GM18861 (cell line): ENCODE data around the gene CDK6.

Source experiments
- ATAC-seq: cut with Tn5 transposase; IDR thresholded peaks from one replicate; pipeline ENCODE4 v1.9.1; 2021; ENCODE audit not compliant: unreplicated experiment

CDK6 gene

DNA sequence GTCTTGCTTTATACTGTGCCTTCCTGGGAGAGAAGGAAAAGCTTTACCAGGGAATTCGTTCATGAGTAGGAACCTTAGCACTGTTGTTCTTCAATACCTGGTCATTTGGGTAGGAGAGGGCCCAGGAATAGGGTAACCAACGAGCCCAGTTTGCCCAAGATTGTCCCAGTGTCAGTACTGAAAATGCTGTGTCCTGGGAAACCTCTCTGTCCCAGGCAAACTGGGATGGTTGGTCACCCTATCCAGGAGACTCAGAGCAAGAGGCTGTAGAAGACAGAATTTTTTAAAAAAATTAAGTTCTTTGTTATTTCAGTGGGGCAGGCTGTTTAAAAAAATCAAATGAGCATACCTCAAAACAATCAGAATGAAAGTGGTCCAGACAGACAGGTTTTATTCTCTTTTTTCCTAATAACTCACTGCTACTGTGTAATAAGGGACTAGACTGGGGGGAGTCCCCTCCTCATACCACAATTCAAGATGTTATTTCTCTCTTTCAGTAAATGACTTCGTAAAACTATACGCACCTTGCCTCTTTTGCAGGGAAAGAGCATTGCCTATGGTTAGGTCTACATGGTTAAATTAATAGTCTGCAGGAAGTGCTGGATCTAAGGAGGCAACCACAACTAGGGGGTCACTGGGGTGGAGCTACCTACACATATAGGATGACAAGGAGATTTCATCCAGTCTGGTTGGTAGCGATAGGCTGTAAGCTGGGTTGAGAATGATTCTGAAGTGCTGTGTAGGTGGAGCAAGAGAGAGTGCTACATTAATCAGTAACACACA lies 205.1 kb downstream of the CDK6 start:
- peak; percentile 57 for ATAC-seq

DNA sequence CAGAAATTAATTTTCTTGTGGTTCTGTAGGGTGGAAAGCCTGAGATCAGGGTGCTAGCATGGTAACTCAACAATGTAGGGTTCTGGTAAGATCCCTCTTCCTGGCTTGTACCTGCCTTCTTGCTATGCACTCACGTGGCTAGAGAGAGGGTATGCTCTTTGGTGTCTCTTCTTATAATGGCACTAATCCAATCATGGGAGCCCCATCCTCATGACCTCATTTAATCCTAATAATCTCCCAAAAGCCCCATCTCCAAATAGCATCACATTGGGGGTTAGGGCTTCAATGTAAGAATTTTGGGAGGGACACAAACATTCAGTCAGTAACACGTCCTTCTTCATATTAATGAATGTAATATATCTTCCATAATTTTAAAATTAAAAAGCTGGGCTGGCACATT lies 206.6 kb downstream of the CDK6 start:
- no peak for ATAC-seq

DNA sequence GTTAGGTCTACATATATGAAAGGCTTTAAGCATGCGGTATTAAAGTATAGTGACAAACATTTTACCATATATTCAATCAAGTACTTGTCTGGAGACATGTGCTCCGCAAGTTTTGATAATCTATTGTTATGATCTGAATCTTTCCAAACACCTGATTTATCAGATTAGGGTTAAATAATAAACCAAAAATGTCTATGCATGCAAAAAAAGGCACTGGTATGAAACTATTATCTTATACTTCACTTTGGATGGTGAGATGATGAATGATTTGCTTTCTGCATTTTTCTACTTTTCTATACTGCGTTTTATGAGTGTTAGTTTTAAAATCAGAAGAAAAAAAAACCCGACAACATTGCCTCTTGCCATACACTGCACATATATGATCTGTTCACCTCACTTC lies 208.4 kb downstream of the CDK6 start:
- ATAC-seq = no peak

DNA sequence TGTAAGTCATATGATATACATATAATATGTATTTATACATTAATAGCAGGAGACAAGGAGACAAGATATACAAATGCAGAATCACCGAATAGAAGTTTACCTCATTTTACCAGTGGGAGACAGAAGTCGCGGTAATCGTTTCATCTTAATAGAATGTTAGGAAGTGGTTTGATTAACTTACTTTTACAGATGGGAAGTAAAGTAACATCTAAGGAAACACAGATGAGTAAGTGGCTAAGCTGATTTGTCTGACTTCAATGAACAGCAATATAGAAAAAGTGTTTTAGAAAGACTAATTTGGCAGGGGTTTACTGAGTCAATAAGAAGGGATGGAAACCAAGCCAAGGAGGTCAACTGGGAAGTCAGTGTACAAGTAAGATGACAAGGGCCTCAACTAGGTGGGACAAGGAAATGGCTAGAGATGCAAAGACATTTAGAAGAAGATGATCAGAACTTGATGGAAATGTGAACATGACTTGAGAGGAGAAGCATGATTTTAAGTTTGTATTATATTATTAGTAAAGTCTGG lies 210.0 kb downstream of the CDK6 start:
- ATAC-seq = no peak

DNA sequence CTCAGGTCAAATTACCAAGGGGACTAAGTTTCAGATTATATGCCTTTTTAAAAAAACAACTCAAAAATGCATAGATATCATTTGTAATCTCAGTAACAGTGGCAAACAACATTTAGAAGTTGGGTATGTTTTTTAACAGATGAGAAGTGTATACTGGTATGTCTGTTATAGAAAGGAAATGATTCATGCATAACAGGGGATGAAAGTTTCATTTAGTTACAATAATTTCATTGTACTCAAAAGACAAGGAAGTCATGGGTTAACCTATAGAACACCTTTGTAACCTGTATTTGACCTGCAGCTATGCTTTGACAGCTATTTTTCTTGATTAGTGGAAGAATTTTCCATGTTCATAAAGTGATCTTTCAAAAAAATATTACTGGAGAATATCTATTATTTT lies 210.8 kb downstream of the CDK6 start:
- no peak for ATAC-seq

DNA sequence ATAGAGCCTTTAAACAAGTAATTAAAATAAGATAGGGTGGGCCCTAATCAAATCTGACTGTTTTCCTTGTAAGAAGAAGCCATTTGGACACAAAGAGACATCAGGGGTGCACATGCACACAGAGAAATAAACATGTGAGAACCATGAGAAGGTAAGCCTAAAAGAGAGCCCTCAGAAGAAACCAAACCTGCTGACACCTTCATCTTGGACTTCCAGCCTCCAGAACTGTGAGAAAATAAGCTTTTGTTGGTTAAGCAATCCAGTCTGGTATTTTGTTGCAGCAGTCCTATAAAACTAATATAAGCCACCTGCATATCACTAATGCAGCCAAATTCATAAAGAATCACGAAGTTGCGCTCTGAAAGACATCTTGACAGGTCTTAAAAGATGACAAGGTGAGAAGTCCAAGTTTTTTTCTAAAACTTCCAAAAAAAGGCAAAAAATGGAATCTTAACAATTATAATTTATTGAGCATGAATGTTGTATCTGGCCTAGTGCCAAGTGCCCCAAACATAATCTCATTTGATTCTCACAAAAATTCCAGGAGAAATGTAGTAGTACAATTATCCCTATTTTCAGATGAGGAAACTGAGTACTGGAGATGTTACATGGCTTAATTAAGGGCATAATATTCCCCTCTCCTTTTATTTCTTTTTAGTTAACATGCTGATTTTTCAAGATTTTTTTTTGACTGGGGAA lies 211.9 kb downstream of the CDK6 start:
- no peak for ATAC-seq

DNA sequence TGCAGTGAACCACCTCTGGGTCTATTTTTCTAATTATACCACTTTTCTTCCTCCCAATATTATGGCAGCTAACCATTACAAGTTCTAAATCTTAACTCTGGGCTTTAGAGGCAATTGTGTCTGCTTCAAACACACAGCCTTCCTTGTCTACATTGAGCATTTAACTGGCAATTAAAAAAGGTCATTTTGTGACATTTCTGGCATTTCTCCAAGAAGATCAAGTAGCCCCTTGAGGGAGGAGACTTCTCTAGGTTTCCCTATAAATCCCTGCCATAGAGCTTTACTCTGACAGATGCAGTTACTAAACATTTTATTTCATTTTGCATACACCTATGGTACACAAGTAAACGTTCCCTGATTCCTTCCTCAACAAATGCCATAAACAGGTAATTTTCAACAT lies 212.8 kb downstream of the CDK6 start:
- ATAC-seq = no peak

DNA sequence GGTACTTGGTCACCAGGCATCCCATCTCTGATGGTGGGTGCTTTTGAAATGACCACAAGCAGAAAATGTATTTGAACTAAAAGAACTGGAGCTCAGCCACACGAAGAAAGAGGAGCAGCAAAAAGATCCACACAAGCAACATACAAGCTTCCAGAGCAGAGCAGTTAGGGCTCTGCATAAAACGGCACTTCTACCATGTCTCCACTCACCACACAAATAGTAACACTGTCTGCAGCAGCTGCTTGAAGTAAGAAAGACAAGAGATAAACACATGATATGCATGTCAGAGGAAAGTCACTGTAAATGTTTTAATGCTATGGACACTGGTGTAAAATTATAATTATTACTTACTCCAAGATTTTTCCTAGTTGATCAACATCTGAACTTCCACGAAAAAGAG lies 213.7 kb downstream of the CDK6 start:
- no peak for ATAC-seq

DNA sequence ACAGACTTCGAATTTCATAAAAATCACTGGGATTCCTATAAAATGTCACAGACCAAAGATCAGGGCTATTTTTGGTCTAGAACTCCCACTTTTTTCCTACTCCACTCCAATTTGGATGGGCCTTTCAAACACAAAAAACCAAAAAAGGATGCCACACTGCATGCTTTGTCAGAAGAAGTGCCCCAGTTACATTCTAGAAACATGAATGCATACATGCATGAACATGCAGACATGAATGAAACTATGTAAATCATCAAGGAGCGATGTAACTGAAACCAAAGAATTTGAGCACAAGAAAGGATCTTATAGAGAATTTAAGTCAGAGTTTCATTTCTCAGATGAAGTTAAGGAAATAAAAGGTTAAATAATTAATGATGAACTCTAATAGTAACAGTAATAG lies 214.3 kb downstream of the CDK6 start:
- ATAC-seq = peak; percentile 47

DNA sequence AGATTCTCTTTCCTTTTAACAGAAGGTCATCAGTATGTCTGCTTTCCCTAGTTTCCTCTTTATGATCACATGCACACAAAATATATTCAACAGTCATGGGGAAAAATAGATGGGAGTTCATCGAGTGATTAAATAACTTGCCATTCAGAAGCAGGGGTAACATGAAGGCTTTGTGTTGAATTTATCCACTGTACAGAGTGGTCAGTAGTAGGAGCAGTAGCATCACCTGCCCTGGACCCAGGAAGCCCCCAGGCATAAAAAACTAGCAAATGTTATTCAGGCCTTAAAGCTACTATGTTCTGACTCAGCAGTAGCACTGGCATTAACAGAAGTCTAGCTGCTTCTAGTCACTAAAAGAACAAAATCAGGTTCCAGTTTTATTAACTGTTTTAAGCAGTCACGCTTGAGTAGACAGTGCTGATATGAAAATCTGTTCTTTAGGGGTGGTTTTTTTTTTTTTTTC lies 214.8 kb downstream of the CDK6 start:
- ATAC-seq = peak; percentile 48

DNA sequence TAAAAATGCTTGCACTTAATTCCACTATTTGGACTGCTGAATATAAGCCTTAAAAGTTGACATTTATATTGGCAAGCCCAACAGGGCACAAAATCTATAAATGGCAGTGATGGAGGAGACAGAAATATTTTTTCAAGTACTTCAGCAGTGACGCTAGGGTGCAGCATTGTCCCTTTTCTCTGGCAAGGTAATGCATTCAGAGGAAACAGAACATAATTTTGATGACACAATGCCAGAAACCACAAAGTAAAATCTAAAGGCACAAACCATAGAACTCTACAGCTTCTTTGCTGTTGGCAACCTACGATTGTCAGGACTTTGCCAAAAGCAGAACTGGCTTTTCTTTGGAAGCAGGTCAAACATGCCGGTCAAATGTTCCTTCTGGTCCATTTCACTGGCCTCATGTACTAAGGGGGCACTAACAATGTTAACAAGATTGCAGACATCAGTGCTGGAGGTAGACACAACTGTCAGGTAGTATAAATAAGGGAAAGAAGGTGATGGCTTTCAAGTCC lies 215.3 kb downstream of the CDK6 start:
- peak; percentile 59 for ATAC-seq

DNA sequence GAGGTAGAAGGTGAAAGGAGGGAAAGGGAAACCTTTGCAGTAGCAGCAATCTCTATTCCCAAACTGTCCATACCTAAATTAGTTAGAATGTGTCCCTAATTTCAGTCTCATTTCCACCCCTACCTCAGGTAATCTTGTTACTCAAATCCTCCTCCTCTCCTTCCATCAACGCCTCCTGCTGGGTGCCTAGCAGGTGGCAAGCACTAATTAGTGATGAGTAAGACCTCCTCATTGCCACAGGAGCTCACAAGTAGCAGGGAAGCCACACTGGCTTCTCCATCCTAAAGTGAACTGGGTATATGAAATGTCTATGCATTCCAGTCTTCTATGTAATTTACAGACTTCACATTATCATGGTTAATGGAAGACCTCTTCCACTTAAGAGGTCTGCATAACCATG lies 220.5 kb downstream of the CDK6 start:
- ATAC-seq = no peak

DNA sequence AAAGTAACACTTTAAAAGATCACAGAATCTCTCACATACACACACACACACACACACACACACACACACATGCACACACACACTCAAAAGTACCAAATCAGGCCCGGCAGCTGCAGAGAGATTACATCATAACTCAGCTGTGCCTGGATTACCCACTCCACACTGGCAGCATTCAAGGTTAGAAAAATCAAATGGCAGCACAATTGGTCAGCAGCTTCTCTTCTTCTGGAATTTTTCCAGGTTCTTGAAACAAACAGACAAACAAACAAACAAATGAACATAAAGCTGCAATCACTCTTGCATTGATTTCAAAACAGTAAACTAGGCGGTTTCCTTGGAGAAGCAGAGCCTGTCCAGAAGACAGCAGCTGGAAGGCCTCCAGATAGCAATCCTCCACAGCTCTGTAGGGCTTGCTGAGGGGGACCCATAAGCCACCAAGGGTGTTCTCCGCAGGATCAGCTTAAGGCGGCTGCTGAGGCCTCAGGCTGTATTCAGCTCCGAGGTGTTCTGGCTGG lies 221.7 kb downstream of the CDK6 start:
- ATAC-seq = no peak

DNA sequence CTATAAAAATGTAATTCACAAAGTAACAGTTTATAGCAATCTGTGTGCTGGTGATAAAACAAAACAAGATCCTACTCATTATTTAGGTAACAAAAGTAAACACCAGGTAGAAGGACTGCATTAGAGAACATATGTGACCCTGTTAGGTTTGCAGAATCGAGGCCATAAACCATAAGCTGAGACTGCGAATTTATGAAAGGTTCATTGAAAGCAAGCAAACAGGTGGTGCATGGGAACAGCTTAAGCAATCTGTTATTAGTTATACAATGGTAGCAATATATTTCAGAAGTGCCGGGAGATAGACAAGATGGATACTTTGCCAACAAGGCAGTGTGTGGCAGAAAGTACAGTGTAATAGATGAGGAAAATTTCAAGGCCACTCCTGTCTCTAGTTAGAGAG lies 222.7 kb downstream of the CDK6 start:
- ATAC-seq = no peak

DNA sequence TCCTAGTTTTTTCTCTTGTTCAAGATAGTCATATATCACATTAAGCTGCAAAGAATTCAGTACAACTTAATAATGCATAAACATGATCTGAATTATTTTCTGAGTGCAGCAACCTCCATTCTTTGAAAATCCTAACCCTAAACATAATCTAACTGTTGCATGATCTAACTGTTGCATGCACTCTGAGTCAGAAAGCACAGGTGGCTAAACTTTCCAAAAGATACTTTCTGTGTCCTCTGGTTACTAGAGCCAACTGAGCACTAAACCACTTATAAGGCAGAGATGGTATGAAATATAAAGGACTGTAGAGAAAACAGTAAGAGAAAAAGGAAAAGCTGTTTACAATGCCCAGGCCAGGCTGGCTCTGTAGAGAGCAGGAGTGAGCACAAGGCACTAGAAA lies 223.2 kb downstream of the CDK6 start:
- ATAC-seq = no peak

DNA sequence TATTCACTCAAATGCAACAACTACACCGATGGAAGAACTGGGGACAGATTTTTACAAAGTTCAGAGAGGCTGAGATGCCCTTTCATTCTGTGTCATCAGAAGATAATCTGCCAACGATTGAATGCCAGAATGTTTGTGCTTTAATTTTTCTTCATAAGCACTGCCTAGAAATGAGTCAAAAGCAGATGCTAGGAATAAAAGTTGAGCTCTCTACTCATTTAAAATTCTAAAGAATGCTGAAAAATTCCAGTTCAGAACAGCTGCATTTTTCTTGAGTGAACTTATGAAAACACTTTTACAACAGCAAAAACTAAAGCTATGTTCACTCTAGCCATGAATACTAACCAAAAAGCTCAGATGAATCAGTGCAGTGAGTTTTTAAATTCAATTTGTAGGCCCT lies 223.9 kb downstream of the CDK6 start:
- no peak for ATAC-seq

DNA sequence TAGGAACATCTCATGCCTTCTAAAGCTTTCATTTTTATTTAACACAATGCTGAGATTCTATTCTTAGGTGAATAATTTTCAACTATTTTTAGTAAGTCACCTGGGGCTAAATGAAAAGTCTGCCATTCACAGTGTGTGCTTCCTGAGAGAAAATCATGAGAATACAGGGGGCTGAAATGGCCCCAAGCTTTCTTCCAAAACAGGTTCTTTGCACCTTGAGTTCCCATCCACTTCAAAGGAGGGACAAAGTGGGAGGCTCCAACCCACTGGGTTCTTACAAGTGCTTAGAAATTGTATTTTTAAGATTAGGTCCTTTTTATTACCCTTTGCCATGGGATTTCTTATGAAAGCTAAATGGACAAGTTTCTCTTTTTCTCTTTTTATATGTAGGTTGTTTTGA lies 224.6 kb downstream of the CDK6 start:
- no peak for ATAC-seq

DNA sequence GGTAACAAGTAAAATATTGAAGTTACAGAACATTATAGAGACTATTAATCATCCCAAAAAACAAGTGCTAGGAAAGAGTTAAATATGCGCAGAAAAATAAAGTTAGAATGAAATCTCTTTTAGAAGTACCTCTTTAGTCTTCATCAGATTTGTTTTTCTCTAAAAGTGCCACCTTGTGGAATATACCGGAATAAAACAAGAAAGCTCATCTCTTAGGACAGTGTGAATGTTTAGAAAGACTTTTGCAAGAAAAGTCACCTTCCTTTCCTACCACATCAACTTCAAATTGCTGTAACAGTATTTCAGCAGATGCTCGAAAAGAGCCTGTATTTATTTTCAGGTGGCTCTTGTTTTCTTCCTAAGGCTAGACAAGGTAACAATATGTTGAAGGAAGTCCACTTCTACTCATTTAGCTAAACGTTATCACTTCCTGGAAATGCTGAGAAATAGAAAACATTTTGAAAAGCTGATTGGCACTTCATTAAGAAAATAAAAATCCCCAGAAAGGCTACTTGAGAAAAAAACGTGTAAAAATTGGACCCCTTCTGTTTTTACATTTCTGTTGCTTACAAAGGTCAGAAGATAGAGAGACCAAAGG lies 226.4 kb downstream of the CDK6 start:
- peak; percentile 44 for ATAC-seq

DNA sequence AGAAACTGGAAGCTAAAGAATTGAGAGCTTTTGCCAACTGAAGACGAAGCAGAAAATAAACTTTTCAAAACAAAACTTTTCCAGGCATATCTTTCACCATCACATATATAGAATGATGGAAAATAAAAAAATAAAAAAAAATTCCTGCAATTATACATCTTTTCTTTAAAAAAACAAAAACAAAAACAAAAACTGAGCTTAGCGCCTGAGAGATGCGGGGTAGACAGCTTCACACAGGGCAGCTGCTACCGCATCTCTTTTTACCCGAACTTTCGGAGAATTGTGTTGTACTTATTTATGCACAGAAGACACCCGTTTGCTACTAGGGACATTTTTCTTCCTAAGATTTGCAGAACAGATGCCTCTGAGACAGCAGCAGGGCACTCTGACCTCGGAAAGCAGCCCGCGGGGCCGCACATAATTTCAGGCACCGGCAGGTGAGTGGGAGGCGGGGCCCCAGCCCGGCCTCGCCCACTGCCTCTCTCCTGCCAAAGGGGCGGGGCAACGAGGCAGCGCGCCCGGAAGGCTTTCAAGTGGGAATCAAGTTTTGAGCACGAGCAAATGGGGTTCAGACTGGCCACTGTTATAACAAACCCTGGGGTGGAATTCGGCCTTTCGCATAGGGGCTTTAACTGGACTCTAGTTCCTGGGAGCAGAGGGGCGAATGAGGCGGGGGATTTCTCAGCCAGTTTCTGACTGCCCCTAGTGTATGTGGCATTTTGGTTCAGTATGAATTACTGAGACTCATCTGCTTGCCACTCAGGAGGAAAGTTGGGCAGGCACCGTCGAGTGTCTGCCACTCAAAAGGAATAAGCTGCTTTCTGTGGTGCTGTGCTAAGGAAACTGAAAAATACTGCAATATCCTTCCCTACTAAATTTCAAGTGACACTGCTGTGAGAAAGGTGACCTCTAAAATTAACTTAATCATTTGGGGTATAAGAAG lies 227.7 kb downstream of the CDK6 start:
- ATAC-seq = no peak

DNA sequence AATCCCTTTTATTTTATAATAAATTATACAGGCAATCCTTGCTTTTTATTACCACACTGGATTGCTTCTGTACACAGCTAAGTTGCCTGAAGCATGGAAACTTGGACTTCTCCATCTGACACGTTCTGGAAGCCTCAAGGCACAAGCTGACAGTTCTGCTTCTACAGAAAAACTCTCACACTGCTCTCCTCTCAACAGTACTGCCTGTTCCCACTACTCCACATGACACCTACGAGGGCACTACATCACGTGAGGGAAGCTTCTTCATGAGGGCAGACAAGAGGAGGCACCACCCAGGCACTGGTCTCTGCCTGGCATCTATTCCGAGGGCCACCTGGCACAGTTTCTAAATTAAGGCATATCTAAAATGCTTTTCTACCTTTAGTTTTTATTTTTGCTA lies 229.4 kb downstream of the CDK6 start:
- no peak for ATAC-seq
